Measurements from ENCODE around the gene DLG2. TPM values are rescaled to one million over a fixed set of nuclear protein-coding genes. Genes with fewer than 3 reads are reported as not detected.

DLG2 gene
- total and polyA plus RNA-seq, 9 donors, result 2.5 to 20.7 (median 12.0) TPM

GRCh38 chr11:84234011-84234410 lies 1393.1 kb downstream of the DLG2 start:
- intact Hi-C loops (cut with DNase I), result no loop called here
- Histone ChIP-seq H3K4me3 (no peak overlapping the region), H3K27ac (no peak overlapping the region), H3K4me1 (ENCODE audit: insufficient read depth) (no peaks in the 10 kb centered on the region), H3K9me3 (no peaks in the 10 kb centered on the region), H3K36me3 (no peaks in the 10 kb centered on the region), H3K27me3 (no peaks in the 10 kb centered on the region)
- TF ChIP-seq EP300 (IDR thresholded peaks at IDR 0.05), result no peak
- TF ChIP-seq POLR2A (IDR thresholded peaks at IDR 0.05), result no peak
- TF ChIP-seq CTCF (IDR thresholded peaks at IDR 0.05), result no peak
- 51 to 67% (median 61%) methylated on average over 2 of the region's 2 CpGs for WGBS, 3 donors
- DNase-seq, result no peak

GRCh38 chr11:84232511-84232910 lies 1394.6 kb downstream of the DLG2 start:
- Histone ChIP-seq H3K27me3 (no peaks in the 10 kb centered on the region), H3K36me3 (no peaks in the 10 kb centered on the region), H3K4me3 (no peak overlapping the region), H3K9me3 (no peaks in the 10 kb centered on the region), H3K27ac (no peak overlapping the region), H3K4me1 (ENCODE audit: insufficient read depth) (no peaks in the 10 kb centered on the region)
- no peak for TF ChIP-seq POLR2A (IDR thresholded peaks at IDR 0.05)
- DNase-seq, result no peak
- intact Hi-C loops (cut with DNase I), result no loop called here

GRCh38 chr11:84230402-84230801 lies 1396.7 kb downstream of the DLG2 start:
- no peak overlapping the region for H3K27ac ChIP-seq
- no peaks in the 10 kb centered on the region for H3K36me3 ChIP-seq
- intact Hi-C loops (cut with DNase I), result no loop called here
- H3K4me1 ChIP-seq (ENCODE audit: insufficient read depth), result peaks cover 1% of the 10 kb centered on the region
- no peak overlapping the region for H3K4me3 ChIP-seq
- DNase-seq, result no peak
- 86% methylated on average over 3 of the region's 3 CpGs for WGBS, 3 donors
- no peak for TF ChIP-seq POLR2A (IDR thresholded peaks at IDR 0.05)
- TF ChIP-seq CTCF (IDR thresholded peaks at IDR 0.05), result no peak
- no peak for TF ChIP-seq EP300 (IDR thresholded peaks at IDR 0.05)
- no peaks in the 10 kb centered on the region for H3K9me3 ChIP-seq
- no peaks in the 10 kb centered on the region for H3K27me3 ChIP-seq

- intact Hi-C loops (cut with DNase I), result no loop called here
- no peak for DNase-seq
- no peaks in the 10 kb centered on the region for H3K27me3 ChIP-seq
- no peak for TF ChIP-seq EP300 (IDR thresholded peaks at IDR 0.05)
- TF ChIP-seq CTCF (IDR thresholded peaks at IDR 0.05), result no peak
- no peak for TF ChIP-seq POLR2A (IDR thresholded peaks at IDR 0.05)
- no peak overlapping the region for H3K27ac ChIP-seq
- H3K4me3 ChIP-seq, result no peak overlapping the region
- H3K4me1 ChIP-seq (ENCODE audit: insufficient read depth), result peaks cover 1% of the 10 kb centered on the region
- 44 to 49% (median 49%) methylated on average over 3 of the region's 3 CpGs for WGBS, 3 donors
- no peaks in the 10 kb centered on the region for H3K9me3 ChIP-seq
- H3K36me3 ChIP-seq, result no peaks in the 10 kb centered on the region
These were observed 1399.0 kb downstream of the DLG2 start for GRCh38 chr11:84227970-84228665.

GRCh38 chr11:84224042-84224441 lies 1403.1 kb downstream of the DLG2 start:
- no peak for DNase-seq
- H3K27me3 ChIP-seq, result no peaks in the 10 kb centered on the region
- peaks cover 1% of the 10 kb centered on the region for H3K4me1 ChIP-seq (ENCODE audit: insufficient read depth)
- H3K27ac ChIP-seq, result no peak overlapping the region
- intact Hi-C loops (cut with DNase I), result no loop called here
- no peaks in the 10 kb centered on the region for H3K36me3 ChIP-seq
- no peak overlapping the region for H3K4me3 ChIP-seq
- no peak for TF ChIP-seq CTCF (IDR thresholded peaks at IDR 0.05)
- TF ChIP-seq EP300 (IDR thresholded peaks at IDR 0.05), result no peak
- no peak for TF ChIP-seq POLR2A (IDR thresholded peaks at IDR 0.05)
- H3K9me3 ChIP-seq, result no peaks in the 10 kb centered on the region
- WGBS, 3 donors, result 92 to 100% (median 93%) methylated on average over 1 of the region's 1 CpG

Measured in ovary (tissue), 9 donors.